Parathyroid adenoma (tissue), 2 donors: ENCODE results near the gene MAD1L1.
"Not testable (repeated sequence)": the region's sequence is repeated elsewhere in the genome, so short reads cannot be mapped to it uniquely, and the experiment has no call there.

Experiments used
- H2AFZ ChIP-seq: fragments of 300-600 bp; sonication (generic); one replicate; pipeline ENCODE4 v1.7.0; 2017; ENCODE audit warnings: antibody characterized with exemption, mild to moderate bottlenecking
- H3K27ac ChIP-seq: fragments of 300-600 bp; sonication (generic); one replicate; pipeline ENCODE4 v1.7.0; 2017
- H3K27me3 ChIP-seq: fragments of 300-600 bp; sonication (generic); one replicate; pipeline ENCODE4 v1.7.0; 2017; ENCODE audit warnings: low read length; ENCODE audit not compliant: control insufficient read depth, insufficient read depth
- H3K36me3 ChIP-seq: fragments of 300-600 bp; sonication (generic); one replicate; pipeline ENCODE4 v1.7.0; 2017; ENCODE audit warnings: low read length; ENCODE audit not compliant: control insufficient read depth, insufficient read depth
- H3K4me1 ChIP-seq: fragments of 300-600 bp; sonication (generic); one replicate; pipeline ENCODE4 v1.7.0; 2017; ENCODE audit warnings: control low read depth
- H3K4me2 ChIP-seq: fragments of 300-600 bp; sonication (generic); one replicate; pipeline ENCODE4 v1.7.0; 2017; ENCODE audit warnings: low read length
- H3K4me3 ChIP-seq: fragments of 300-600 bp; sonication (generic); one replicate; pipeline ENCODE4 v1.7.0; 2017; ENCODE audit warnings: low read depth, low read length
- H3K79me2 ChIP-seq: fragments of 300-600 bp; sonication (generic); one replicate; pipeline ENCODE4 v1.7.0; 2017; ENCODE audit warnings: control low read depth
- H3K9ac ChIP-seq: fragments of 300-600 bp; sonication (generic); one replicate; pipeline ENCODE4 v1.7.0; 2017; ENCODE audit warnings: mild to moderate bottlenecking
- H3K9me3 ChIP-seq: fragments of 300-600 bp; sonication (generic); one replicate; pipeline ENCODE4 v1.7.0; 2017; ENCODE audit warnings: low read length; ENCODE audit not compliant: control insufficient read depth
- TF ChIP-seq, protein P1 (sequence below): fragments of 300-600 bp; sonication (generic); IDR thresholded peaks from one replicate; pipeline ENCODE4 v1.7.0; 2017; ENCODE audit warnings: antibody characterized with exemption, mild to moderate bottlenecking
- donor health status: primary hyperparathyroidism.

MAD1L1 gene

DNA sequence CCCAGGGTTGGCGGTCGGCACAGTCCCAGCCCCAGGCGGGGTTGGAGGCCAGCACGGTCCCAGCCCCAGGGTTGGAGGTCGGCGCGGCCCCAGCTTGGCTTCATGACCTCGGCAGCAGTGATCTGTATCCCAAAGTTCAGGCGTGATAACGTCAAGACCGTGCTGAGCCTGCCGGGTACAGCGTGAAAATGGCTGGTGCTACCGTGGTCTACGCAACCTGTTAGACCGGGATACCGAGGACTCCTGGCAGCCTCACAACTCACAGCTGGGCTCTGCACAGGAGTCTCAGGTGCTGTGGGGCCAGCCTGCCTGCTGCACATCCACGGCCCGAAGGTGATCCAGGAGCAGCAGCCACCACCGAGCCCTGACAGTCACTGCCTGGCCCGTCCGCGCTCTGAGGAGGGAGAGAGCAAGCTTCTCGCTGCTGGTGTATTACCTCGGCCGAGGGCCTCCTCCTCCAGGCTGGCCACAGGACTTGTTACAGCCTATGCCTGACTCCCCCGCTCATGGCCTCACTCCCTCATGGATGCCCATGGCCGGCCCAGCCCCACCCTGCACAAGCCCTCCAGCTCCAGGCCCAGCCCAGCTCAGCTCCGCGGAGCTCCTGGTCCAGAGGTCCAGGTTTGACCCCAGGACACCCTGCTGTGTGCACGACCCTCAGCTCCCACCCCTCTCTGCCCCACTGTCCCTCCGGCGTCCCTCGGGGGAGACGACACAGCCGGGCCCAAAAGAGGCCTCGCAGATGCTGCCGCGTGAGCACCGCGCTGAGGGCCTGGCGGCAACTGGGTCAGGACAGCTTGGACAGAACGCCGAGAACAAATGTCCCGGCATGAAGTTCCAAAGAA is 406.6 kb downstream of the MAD1L1 start:
- H3K9ac ChIP-seq, result no peak overlapping the region

DNA sequence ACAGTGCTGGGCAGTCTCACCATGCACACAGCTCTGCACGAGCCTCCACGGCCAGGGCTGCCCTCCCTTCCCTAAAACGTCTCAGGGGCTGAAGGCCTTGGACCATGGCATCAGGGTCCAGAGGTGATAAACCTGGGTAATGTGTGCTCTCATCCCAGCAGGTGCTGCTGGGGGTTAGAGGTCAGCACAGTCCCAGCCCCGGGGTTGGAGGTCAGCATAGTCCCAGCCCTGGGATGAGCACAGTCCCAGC is 407.2 kb downstream of the MAD1L1 start:
- H3K79me2 ChIP-seq, H3K4me2 ChIP-seq, H3K36me3 ChIP-seq, H3K9ac ChIP-seq, H3K27ac ChIP-seq, H3K4me3 ChIP-seq, H3K4me1 ChIP-seq, H2AFZ ChIP-seq, H3K27me3 ChIP-seq, H3K9me3 ChIP-seq: not testable (repeated sequence)

More for the DNA sequence above, 406.6 kb downstream of the MAD1L1 start:
- no peaks in the 10 kb centered on the region for H3K27me3 ChIP-seq
- H3K9me3 ChIP-seq, result no peaks in the 10 kb centered on the region
- TF ChIP-seq, protein P1, sequence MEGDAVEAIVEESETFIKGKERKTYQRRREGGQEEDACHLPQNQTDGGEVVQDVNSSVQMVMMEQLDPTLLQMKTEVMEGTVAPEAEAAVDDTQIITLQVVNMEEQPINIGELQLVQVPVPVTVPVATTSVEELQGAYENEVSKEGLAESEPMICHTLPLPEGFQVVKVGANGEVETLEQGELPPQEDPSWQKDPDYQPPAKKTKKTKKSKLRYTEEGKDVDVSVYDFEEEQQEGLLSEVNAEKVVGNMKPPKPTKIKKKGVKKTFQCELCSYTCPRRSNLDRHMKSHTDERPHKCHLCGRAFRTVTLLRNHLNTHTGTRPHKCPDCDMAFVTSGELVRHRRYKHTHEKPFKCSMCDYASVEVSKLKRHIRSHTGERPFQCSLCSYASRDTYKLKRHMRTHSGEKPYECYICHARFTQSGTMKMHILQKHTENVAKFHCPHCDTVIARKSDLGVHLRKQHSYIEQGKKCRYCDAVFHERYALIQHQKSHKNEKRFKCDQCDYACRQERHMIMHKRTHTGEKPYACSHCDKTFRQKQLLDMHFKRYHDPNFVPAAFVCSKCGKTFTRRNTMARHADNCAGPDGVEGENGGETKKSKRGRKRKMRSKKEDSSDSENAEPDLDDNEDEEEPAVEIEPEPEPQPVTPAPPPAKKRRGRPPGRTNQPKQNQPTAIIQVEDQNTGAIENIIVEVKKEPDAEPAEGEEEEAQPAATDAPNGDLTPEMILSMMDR, result no peak
- no peak overlapping the region for H3K27ac ChIP-seq
- H3K36me3 ChIP-seq, result no peaks in the 10 kb centered on the region
- no peak overlapping the region for H2AFZ ChIP-seq
- H3K4me2 ChIP-seq, result no peak overlapping the region
- H3K4me3 ChIP-seq, result no peak overlapping the region
- H3K4me1 ChIP-seq, result no peaks in the 10 kb centered on the region
- H3K79me2 ChIP-seq, result no peaks in the 10 kb centered on the region

DNA sequence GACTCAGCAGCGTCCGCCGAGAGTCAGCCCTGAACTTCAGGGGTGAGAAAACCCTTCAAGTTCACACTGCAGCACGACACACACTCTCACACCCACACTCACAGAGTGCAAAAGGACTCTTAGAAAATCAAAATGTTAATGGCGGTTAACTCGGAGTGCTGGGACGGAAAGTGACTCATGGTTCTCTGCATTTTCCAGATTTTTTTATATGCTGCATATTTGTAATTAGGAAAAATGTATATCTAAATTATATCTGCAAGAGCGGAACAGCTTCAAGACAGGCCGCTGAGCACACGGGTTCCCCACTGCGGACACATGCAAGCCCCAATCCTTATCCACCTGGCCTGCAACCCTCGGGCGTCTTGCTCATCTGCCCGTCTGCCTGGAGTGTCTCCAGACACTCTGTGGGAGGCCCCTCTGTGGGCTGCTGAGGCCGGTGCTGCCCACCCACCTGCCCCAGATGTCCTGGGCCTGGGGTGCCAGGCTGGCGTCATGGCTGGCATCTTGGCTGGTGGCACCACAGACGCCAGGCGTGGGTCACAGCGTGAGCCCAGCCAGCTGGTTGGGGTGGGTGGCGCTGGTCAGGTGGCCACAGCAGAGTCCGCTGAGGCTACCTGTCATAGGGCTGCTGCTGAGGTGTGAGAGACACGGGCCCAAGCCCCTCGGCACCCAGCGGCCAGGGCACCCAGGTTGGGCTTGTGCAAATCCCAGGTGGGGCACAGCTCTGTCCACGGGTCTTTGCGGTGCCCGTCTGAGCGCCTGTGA is 407.7 kb downstream of the MAD1L1 start:
- not testable (repeated sequence) for H3K9ac ChIP-seq, H3K79me2 ChIP-seq, H2AFZ ChIP-seq, H3K4me3 ChIP-seq, H3K9me3 ChIP-seq, H3K36me3 ChIP-seq, H3K4me2 ChIP-seq, H3K4me1 ChIP-seq, H3K27ac ChIP-seq, H3K27me3 ChIP-seq

- H3K27me3 ChIP-seq, H3K27ac ChIP-seq, H3K79me2 ChIP-seq, H3K4me1 ChIP-seq, H3K9me3 ChIP-seq, H3K4me2 ChIP-seq, H3K4me3 ChIP-seq, H3K9ac ChIP-seq, H3K36me3 ChIP-seq, H2AFZ ChIP-seq: not testable (repeated sequence)
These were observed 408.4 kb downstream of the MAD1L1 start for GRCh38 chr7:1824151-1824881.

DNA sequence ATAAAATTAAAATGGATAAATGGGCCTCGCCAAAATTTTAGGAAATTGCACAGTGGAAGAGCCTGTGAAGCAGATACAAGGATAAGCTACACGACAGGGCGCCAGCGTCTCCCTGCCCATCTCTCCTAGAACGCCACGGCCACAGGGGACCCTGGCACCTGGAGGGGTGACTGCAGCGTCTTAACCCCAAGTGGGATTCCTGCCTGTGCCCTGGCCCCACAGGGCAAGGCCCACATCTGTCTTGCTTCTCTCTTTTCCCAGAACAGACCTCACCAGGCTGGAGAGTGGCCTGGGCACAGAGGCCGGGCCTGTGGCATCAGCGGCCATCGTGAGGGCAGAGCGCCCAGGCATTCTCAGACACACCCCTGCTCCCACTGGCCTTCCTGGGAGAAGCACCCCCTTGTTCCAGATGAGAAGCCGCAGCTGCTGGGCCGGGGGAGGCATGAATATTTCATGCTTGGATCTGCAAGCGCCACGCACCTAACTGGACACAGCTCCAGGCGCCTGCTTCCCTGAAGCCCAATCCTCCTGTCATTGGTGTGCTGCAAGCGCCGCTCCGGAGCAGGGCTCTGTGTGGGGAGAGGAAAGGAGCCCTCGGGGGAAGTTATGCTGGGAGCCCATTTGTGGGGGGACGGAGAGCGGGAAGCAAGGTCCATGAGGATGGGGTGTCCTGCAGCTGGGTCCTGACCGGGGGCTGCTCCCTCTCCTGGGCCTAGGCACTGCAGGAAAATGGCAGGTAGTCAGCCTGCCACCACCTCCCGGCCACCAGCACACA is 409.2 kb downstream of the MAD1L1 start:
- Histone ChIP-seq H3K9me3 (no peaks in the 10 kb centered on the region), H3K4me2 (no peak overlapping the region), H3K36me3 (no peaks in the 10 kb centered on the region), H3K9ac (no peak overlapping the region), H3K4me3 (no peak overlapping the region), H3K79me2 (no peaks in the 10 kb centered on the region), H3K27me3 (no peaks in the 10 kb centered on the region), H2AFZ (no peak overlapping the region), H3K4me1 (no peaks in the 10 kb centered on the region), H3K27ac (no peak overlapping the region)
- TF ChIP-seq, protein P1, result no peak
